Endodermal cell (in vitro differentiated cells): Measurements from ENCODE around the gene F13A1. TPM values are rescaled to one million over a fixed set of nuclear protein-coding genes. Genes with fewer than 3 reads are reported as not detected.

Source experiments
- DNase-seq: peaks from one replicate; pipeline ENCODE4 v3.0.0-alpha.2; 2017
- H3K27ac ChIP-seq: 2 replicates; pipeline ENCODE4 v1.5.1; 2013; ENCODE audit warnings: mild to moderate bottlenecking, low read depth, low read length, moderate library complexity
- H3K27me3 ChIP-seq: 2 replicates; pipeline ENCODE4 v1.6.1; 2013; ENCODE audit warnings: mild to moderate bottlenecking, low read length, moderate library complexity; ENCODE audit not compliant: insufficient read depth, control insufficient read depth, poor library complexity, severe bottlenecking
- H3K36me3 ChIP-seq: 2 replicates; pipeline ENCODE4 v1.7.0; 2013; ENCODE audit warnings: mild to moderate bottlenecking, low read length, moderate library complexity; ENCODE audit not compliant: control insufficient read depth, insufficient read depth
- H3K4me1 ChIP-seq: one replicate; pipeline ENCODE4 v1.7.0; 2013; ENCODE audit warnings: low read length; ENCODE audit not compliant: control insufficient read depth, insufficient read depth
- H3K4me3 ChIP-seq: 2 replicates; pipeline ENCODE4 v1.5.1; 2013; ENCODE audit warnings: mild to moderate bottlenecking, low read length, moderate library complexity
- H3K9ac ChIP-seq: 2 replicates; pipeline ENCODE4 v1.6.1; 2013; ENCODE audit warnings: mild to moderate bottlenecking, low read length, moderate library complexity; ENCODE audit not compliant: poor library complexity, severe bottlenecking; ENCODE audit errors: extremely low read depth
- H3K9me3 ChIP-seq: 2 replicates; pipeline ENCODE4 v1.6.1; 2013; ENCODE audit warnings: mild to moderate bottlenecking, low read length, moderate library complexity; ENCODE audit not compliant: control insufficient read depth
- H3K27ac Mint-ChIP-seq: 2 replicates; pipeline ENCODE4 v1.8.0; 2020; ENCODE audit warnings: mixed read lengths
- H3K27me3 Mint-ChIP-seq: 2 replicates; pipeline ENCODE4 v1.8.0; 2021; ENCODE audit warnings: mild to moderate bottlenecking, mixed read lengths; ENCODE audit not compliant: insufficient read depth
- H3K36me3 Mint-ChIP-seq: 2 replicates; pipeline ENCODE4 v1.8.0; 2020; ENCODE audit warnings: low read depth, mixed read lengths
- H3K4me1 Mint-ChIP-seq: 2 replicates; pipeline ENCODE4 v1.8.0; 2020; ENCODE audit warnings: mixed read lengths
- H3K4me3 Mint-ChIP-seq: 2 replicates; pipeline ENCODE4 v1.8.0; 2020; ENCODE audit warnings: mild to moderate bottlenecking, moderate library complexity, mixed read lengths
- H3K9me3 Mint-ChIP-seq: 2 replicates; pipeline ENCODE4 v1.8.0; 2020; ENCODE audit warnings: mild to moderate bottlenecking, mixed read lengths
- WGBS, 2 experiments: methylation state at CpG; one replicate each; pipeline versions ENCODE4 v1.1.5 to v1.1.7; 2013; ENCODE audit warnings: missing lambda C conversion rate in 2 of 2, mixed read lengths in 1 of 2; ENCODE audit not compliant: insufficient coverage in 1 of 2, insufficient read length in 1 of 2; 5-methylcytosine and 5-hydroxymethylcytosine counted together
- long read RNA-seq, 4 experiments: library from polyadenylated mRNA in 2 of 4; library from RNA in 1 of 4; library from capped mRNA in 1 of 4; stranded (forward) in 3 of 4; unstranded in 1 of 4; transcript quantifications; one replicate each; pipeline ENCODE4 v2.0.0, GENCODE V29; 2020 to 2021; ENCODE audit warnings: inconsistent platforms in 1 of 4
- polyA plus RNA-seq, 2 experiments: library from polyadenylated mRNA; stranded (reverse); fragments of 50-300 nt; gene quantifications; one replicate each; pipeline ENCODE4 v1.2.3, GENCODE V29; 2013
- total RNA-seq, 2 donors: library from RNA; stranded (reverse); fragmentation: NEBNext Ultra II Directional in 1 of 2; extraction: Animal tissue kit (Norgen Biotek cat#: 25700) in 1 of 2; gene quantifications; 2 replicates in 1 of 2; 3 replicates in 1 of 2; pipeline ENCODE4 v1.2.1, GENCODE V29; 2021
- TF ChIP-seq, protein P1 (sequence below): fragments of 200-600 bp; sonication (generic); conservative IDR thresholded peaks from 2 replicates; pipeline ENCODE4 v1.5.0; 2021; ENCODE audit warnings: antibody characterized with exemption, mild to moderate bottlenecking

Gene F13A1
- total RNA-seq, result 1 to 10 TPM; 1.1 to 1.3 TPM
- 0.28 TPM for polyA plus RNA-seq (2013, experiment 1 of 2)
- 0.41 TPM for polyA plus RNA-seq (2013, experiment 2 of 2)
- long read RNA-seq, experiment 1, result 0 reads
- long read RNA-seq, experiment 2, result 0 reads
- long read RNA-seq, experiment 3, partial matches to known transcripts, result 0 of 3 reads
- long read RNA-seq, experiment 3, other reads (novel, unspliced or antisense), result 0 of 3 reads
- long read RNA-seq, experiment 4, result 0 reads

DNA sequence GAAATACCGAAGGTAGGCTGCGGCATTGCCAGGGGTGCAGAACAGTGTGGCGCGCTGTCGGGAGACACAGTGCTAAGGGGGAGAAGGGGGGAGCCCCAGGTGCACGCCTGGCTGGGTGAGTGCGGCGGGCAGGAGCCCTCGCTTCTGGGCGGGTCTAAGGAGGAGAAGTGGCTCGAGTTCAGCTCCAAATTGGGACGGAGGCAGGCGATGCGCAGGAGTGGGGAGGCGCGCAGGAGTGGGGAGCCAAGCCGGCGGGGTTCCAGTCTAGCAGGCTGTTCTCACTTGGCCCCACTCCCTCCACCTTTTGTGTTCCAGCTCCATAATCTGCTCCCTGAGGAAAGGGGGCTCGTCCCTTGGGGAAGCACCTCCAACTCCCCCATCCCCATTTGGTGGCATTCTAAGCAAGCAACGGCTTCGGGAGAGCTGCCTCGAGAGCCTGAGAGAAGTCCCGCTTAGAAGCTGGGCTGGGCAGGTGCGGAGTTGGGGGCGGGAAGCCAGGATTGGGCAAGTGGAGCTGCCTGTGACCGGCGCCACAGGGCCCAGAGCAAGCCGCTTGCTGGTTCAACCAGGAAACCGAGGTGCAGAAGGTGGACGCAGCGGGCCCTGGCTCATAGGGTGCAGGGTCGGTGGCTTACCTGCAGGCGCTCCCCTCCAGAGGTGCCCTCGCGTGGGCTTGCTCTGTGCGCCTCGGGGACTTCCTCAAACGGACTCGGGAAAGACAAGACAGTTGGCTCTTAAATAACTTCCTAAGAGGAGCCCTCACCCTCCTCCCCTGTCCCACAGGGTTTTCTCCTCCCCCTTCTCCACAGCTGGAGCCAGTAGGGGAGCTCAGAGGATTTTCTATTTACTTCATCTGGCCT lies at the start of gene F13A1:
F13A1 (minus strand) TSS at position 711 of the 860 bp plus-strand sequence. CDS start 1,998 bp downstream, outside the sequence.
- peak within 1 kb of the TSS; percentile 53 for H3K4me3 Mint-ChIP-seq
- WGBS, 2 experiments, result 5 to 12% methylated on average over 5 to 39 of the region's 39 CpGs
- peaks cover 29% of the 10 kb centered on the region for H3K27me3 Mint-ChIP-seq
- Histone ChIP-seq H3K9ac (no peak within 1 kb of the TSS), H3K4me1 (peaks cover 3% of the 10 kb centered on the region), H3K27me3 (peaks cover 18% of the 10 kb centered on the region), H3K9me3 (no peaks in the 10 kb centered on the region), H3K27ac (no peak within 1 kb of the TSS), H3K36me3 (no peaks in the 10 kb centered on the region), H3K4me3 (peak within 1 kb of the TSS; percentile 70)
- no peak within 1 kb of the TSS for H3K27ac Mint-ChIP-seq
- peaks cover 23% of the 10 kb centered on the region for H3K4me1 Mint-ChIP-seq
- TF ChIP-seq, protein P1, sequence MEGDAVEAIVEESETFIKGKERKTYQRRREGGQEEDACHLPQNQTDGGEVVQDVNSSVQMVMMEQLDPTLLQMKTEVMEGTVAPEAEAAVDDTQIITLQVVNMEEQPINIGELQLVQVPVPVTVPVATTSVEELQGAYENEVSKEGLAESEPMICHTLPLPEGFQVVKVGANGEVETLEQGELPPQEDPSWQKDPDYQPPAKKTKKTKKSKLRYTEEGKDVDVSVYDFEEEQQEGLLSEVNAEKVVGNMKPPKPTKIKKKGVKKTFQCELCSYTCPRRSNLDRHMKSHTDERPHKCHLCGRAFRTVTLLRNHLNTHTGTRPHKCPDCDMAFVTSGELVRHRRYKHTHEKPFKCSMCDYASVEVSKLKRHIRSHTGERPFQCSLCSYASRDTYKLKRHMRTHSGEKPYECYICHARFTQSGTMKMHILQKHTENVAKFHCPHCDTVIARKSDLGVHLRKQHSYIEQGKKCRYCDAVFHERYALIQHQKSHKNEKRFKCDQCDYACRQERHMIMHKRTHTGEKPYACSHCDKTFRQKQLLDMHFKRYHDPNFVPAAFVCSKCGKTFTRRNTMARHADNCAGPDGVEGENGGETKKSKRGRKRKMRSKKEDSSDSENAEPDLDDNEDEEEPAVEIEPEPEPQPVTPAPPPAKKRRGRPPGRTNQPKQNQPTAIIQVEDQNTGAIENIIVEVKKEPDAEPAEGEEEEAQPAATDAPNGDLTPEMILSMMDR, result peak; percentile 25
- DNase-seq, result peak; percentile 88
- H3K36me3 Mint-ChIP-seq, result no peaks in the 10 kb centered on the region
- no peaks in the 10 kb centered on the region for H3K9me3 Mint-ChIP-seq

DNA sequence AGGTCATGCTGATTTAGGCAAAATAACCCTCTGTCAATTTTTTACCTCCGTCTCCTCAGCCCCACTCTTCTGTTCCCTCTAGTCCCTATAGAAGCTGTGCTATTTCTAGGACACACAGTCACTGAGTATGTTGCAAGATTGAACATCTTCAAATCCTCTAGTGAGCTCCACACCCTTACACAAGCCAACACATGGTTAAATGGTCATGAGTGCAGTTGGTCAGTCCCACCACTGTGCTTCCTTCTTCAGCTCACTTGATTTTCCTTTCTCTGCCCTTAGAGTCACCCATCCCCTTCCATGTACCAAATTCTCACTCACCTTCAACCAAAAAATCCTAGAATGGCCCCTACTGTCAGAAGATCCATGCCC lies 48.2 kb upstream of the F13A1 start:
- H3K27ac Mint-ChIP-seq, result no peak overlapping the region
- Histone ChIP-seq H3K27me3 (peaks cover 5% of the 10 kb centered on the region), H3K27ac (no peak overlapping the region), H3K9me3 (no peaks in the 10 kb centered on the region), H3K4me3 (no peak overlapping the region), H3K36me3 (no peaks in the 10 kb centered on the region), H3K4me1 (no peaks in the 10 kb centered on the region), H3K9ac (no peak overlapping the region)
- H3K36me3 Mint-ChIP-seq, result no peaks in the 10 kb centered on the region
- H3K27me3 Mint-ChIP-seq, result no peaks in the 10 kb centered on the region
- WGBS, 2 experiments, result 90 to 100% methylated on average over 1 of the region's 1 CpG
- peaks cover under 1% of the 10 kb centered on the region for H3K9me3 Mint-ChIP-seq
- TF ChIP-seq, protein P1, result no peak
- no peak overlapping the region for H3K4me3 Mint-ChIP-seq
- H3K4me1 Mint-ChIP-seq, result no peaks in the 10 kb centered on the region
- no peak for DNase-seq

DNA sequence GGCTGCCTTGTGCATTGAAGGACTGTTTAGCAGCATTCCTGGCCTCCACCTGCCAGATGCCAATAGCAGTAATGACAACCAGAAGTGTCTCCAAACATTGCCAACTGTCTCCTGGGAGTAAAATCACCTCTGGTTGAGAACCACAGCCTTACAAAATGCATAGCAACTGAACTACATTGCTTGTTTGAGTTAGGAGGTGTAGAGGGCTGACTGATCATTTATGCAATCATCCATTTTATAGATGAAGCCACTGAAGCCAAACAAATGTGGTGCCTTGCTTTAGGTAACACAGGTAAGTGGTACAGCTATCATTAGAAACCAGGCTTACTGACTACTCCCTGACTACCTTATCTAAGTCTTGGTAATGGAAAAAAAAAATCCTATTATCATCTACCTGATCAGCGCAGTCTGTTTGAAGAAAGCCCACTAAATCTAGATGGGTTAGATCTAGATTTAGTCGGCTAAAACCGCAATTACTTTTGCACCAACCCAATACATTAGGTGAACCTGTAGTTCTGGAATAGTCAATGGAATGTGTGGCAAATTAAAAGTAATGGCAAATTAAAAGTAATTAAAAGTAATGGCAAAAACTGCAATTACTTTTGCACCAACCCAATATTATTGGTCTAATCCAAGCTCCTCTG lies 47.7 kb upstream of the F13A1 start:
- TF ChIP-seq, protein P1, result no peak
- 88% methylated on average over 3 of the region's 3 CpGs; no CpG with 5 or more reads in 1 of the 2 experiments for WGBS, 2 experiments

More for the DNA sequence above, 47.7 kb upstream of the F13A1 start:
- Mint-ChIP-seq H3K27me3 (no peaks in the 10 kb centered on the region), H3K4me1 (no peaks in the 10 kb centered on the region), H3K4me3 (no peak overlapping the region), H3K27ac (no peak overlapping the region), H3K9me3 (no peaks in the 10 kb centered on the region), H3K36me3 (no peaks in the 10 kb centered on the region)
- no peaks in the 10 kb centered on the region for H3K4me1 ChIP-seq
- no peak overlapping the region for H3K4me3 ChIP-seq
- no peaks in the 10 kb centered on the region for H3K9me3 ChIP-seq
- peaks cover 5% of the 10 kb centered on the region for H3K27me3 ChIP-seq
- no peak overlapping the region for H3K9ac ChIP-seq
- no peak for DNase-seq
- H3K36me3 ChIP-seq, result no peaks in the 10 kb centered on the region
- no peak overlapping the region for H3K27ac ChIP-seq
